GM18870 (cell line): ENCODE measurements around the gene C5AR2.
"Not testable (repeated sequence)": the region's sequence is repeated elsewhere in the genome, so short reads cannot be mapped to it uniquely, and the experiment has no call there.

Experiments used
- ATAC-seq: cut with Tn5 transposase; IDR thresholded peaks from one replicate; pipeline ENCODE4 v1.9.1; 2021; ENCODE audit warnings: moderate library complexity; ENCODE audit not compliant: unreplicated experiment

C5AR2 gene

DNA sequence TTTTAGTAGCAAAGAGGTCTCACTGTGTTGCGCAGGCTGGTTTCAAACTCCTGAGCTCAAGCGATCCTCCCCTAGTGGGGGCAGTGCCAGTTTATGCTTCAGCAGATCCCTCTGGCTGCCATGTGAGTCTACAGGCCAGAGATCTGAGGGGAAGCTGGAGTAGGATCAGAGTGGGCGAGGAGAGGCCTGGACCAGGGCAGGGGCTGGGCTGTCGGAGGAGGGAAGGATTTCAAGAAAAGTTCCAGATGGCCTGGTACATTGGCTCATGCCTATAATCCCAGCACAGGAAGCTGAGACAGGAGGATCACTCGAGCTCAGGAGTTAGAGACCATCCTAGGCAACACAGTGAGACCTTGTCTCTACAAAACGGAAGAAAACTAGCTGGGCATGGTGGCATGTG is 27.0 kb downstream of the C5AR2 start:
- no peak for ATAC-seq

DNA sequence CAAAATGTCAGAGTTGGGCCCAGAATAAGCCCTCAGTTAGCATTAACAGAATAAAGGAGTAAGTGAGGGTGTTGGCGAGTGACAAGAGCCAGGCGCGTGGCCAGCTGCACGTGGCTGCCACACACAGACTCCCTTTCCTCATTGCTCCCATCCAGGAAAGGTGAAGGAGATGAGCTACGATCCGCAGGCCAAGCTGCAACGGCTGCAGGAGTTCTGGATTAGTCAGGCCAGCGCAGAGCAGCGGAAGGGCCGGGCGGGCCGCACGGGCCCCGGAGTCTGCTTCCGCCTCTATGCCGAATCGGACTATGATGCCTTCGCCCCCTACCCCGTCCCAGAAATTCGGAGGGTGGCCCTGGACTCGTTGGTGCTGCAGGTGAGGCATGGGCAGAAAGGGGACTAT is 30.3 kb downstream of the C5AR2 start:
- no peak for ATAC-seq

DNA sequence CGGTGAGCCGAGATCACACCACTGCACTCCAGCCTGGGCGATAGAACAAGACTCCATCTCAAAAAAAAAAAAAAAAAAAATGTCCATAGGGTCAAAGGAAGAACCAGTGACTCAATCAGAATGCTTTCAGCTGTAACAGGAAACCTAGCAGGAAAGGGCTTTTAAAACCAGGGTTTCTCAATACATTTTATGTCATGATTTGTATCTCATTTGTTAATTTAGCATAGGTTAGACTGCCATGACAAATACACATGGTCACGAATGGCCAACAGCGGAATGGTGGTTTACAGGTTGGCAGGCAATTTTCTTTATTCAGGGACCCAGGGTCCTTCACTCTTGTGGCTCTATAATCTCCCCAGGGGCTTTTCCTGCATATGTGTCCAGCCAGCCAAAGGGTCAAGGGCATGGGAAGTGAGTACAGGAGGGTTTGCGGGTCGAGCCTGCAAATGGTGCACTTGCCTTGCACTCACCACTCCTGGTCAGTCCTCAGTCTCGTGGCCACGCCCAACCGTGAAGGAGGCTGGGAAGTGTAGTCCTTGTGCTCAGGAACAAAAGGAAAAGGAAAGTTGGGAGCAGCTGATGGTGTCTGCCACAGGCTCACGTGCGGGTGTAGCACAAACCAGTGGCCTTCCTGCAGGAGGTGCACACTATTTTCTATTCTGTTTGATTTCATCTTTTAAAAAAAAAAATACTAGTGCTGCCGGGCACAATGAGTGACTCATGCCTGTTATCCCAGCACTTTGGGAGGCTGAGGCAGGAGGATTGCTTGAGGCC is 32.0 kb downstream of the C5AR2 start:
- ATAC-seq, result no peak

DNA sequence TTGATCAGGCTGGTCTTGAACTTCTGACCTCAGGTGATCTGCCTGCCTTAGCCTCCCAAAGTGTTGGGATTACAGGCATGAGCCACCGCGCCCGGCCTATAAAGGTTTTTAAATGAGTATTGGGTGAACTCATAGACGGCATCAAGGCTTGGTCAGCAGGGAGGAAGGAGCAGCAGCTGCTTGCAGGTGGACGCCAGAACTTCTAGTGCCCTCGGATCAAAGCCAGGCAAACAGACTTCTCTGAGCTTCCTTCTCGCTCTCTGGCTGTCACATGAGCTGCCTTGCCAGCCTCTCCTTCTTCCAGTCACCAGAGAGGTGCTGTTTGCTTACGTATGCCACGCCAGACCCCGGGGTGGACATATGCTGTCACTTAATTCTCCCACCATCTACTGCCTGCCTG is 33.5 kb downstream of the C5AR2 start:
- not testable (repeated sequence) for ATAC-seq

DNA sequence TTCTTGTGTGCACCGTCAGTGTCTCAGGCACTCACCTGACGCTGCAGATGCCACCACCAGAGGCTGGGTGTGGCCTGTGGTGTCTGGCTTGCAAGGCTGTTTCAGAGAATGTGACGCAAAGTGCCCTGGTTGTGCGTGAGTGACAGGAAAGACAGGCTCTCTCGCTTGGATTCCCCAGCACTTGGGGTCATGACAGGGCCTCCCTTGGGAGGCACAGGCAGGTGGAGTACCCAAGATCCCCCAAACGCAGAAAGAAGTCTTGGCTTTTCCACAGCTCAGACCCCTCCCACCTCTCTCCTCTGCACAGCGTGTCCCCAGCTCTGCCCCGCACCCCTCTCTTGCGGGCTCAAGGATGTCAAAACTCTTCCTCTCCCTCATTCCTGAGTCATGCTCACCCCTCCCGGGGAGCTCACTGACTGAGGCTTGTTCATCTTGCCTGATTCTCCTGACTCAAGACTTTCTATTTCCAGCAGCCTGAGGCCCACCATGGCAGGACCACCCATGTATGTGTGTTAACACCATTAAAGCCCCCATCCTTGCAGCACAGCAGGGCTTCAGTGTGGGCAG is 38.2 kb downstream of the C5AR2 start:
- no peak for ATAC-seq

DNA sequence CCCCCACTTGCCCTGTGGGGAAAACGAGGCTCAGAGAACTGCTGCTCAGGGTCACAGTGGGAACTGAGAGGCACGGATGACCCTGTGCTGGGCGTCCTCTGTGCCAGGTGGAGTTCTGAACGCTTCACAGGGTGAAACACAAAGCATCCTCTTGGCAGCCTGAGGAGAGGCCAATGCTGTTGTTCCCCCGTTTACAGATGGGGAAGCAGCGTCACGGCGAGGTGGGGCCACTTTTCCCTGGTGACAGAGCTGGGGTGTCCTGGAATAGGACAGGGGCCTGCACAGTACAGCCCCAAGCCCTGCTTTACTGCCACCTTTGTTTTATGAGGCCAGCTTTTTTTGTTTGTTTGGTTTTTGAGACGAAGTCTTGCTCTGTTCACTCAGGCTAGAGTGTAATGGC is 39.3 kb downstream of the C5AR2 start:
- ATAC-seq, result no peak

DNA sequence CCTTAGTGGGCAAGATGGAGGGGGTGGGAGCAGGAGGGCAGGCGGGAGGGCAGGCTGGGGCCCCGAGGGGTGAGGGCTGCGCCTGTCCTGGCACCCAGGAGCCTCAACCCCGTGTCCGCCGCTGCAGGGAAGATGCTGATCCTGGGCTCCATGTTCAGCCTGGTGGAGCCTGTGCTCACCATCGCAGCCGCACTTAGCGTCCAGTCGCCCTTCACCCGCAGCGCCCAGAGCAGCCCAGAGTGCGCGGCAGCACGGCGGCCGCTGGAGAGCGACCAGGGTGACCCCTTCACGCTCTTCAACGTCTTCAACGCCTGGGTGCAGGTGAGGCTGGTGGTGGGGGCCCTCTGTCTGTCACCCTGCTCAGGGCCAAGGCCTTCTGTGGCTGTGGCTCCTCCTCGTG is 40.6 kb downstream of the C5AR2 start:
- ATAC-seq, result no peak

DNA sequence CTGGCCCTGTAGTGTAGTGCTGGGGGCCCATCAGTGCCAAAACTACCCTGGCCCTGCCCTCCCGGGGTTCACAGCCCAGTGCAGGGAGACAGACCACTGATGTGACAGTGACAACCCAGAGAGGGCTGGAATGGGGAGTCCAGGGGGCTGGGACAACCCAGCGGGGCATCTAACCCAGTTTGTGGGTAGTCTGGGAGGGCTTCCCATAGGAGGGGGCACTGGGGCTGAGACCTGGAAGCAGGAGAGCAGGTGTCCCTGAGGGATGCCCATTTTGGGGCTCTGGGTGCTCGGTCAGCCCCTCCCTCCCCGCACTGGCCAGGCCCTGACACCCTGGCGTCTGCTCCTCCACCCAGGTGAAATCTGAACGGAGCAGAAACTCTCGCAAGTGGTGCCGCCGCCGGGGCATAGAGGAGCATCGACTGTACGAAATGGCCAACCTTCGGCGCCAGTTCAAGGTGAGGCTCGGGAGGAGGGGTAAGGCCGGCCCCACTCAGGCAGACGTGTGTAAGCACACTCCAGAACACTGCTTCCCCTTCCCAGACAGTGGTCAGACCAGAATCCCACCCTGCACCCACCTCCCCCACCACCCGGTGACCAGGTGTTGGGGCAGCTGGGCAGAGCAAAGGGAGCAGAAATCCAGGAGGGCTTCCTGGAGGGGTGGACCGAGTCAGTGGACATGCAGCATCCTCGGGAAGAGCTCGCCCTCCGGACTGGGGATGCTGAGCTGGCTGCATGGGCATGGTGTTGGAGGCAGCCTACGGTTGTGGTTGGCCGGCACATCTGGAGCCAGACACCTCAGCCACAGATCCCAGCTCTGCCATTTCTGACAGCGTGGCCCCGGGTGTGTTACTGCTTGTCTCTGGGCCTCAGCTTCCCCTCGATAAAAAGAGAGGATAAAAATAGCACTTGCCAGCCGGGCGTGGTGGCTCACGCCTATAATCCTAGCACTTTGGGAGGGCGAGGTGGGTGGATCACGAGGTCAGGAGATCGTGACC is 41.6 kb downstream of the C5AR2 start:
- no peak for ATAC-seq

DNA sequence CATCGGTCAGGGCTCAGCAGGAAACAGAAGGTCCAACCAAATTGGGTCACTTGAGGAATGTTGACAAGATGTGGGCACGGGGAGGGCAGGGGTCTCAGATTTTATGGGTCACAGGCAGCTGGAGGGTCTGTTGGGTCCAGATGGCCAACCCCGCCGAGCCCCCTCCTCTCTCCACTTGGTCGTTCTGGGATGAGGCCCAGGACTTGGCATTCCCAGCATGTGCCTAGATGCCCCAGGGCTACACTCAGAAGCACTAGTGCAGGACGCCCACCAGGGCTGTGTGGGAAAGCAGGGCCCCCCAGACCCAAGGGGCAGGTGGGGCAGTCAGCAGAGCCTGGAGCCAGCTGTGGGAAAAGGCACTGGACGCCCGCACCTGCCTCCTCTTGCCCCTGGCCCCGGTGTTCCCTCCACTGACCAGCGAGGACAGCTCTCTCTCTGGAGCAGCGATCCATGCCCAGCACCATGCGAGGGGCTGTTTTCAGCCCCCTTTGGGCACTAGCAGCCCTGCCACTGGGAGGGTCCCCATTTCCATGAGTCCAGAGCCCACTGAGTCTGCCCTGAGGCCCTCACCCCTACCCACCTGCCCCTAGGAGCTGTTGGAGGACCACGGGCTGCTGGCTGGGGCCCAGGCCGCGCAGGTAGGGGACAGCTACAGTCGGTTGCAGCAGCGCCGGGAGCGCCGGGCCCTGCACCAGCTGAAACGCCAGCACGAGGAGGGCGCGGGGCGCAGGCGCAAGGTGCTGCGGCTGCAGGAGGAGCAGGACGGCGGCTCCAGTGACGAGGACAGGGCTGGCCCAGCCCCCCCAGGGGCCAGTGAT is 43.1 kb downstream of the C5AR2 start:
- no peak for ATAC-seq

DNA sequence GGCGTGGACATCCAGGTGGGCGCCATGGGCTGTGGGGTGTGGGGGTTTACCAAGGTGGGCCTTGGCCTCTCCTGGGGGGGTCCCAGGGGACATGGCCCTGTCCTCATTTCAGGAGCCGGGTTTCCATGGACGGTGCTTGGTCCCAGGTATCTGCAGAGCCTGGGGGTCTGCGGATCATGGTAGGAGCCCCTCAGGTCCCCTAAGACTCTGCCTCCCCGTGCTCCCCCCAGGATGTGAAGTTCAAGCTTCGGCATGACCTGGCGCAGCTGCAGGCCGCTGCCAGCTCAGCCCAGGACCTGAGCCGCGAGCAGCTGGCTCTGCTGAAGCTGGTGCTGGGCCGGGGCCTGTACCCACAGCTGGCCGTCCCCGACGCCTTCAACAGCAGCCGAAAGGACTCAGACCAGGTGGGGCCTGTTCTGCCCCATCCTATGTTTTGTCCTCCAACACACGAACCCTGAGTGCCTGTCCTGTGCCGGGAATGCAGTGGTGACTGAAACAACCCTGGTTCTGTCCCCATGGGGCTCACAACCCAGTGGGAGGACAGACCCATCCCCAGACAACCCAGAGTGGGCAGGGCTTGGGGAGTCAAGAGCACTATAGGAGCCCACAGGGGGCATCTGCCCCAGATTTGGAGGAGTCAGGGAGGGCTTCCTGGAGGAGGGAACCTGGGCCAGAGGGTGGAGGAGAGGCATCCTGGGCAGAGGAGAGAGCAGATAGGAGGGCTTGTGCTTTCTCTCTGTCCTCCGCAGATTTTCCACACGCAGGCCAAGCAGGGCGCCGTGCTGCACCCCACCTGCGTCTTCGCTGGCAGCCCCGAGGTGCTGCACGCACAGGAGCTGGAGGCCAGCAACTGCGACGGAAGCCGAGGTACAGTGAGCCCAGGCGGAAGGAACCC is 44.0 kb downstream of the C5AR2 start:
- no peak for ATAC-seq

DNA sequence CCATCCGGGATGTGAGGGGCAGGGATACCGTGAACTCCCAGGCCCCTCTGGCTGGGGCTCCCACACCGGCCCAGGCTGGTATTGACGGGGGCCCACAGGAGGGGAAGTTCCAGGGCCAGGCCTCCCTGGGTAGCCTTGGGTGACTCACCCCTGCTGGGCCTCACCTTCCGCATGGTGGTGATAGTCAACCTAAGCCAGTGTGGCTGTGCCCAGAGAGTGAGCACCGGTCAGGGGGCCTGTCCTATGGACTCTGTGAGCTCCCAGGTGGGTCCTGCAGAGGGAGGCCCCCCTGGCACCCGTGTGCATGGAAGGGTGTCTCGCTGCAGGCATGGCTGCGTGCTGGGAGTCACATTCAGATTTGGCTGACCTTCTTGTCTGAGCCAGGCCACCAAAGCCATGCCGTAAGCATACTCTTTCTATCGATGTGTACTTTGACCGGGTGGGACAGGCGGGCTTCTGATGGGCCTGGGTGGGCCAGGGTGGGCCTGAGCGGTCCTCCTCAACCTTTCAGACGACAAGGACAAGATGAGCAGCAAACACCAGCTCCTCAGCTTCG is 44.7 kb downstream of the C5AR2 start:
- no peak for ATAC-seq

DNA sequence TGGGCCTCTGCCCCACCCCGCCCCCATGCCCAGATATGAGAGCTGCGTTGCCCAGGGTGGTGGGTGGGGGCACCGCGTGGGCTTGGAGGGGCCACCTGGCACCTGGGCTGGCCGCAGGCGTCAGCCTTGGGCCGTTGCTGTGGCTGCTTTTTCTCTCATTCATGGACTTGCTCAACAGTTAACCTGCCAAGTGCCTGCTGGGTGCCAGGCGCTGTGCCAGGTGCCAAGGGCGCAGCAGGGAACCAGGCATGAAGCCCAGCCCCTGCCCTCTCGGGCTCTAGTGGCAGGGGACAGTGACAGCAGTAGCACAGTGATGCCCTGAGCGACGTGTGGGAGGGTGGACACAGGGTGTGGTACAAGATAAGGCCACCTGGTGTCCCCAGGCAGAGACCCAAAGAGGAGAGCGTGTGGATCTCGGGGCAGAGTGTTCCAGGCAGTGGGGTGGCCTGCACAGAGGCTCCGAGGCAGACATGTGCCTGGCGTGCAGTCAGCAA is 45.3 kb downstream of the C5AR2 start:
- ATAC-seq, result no peak

DNA sequence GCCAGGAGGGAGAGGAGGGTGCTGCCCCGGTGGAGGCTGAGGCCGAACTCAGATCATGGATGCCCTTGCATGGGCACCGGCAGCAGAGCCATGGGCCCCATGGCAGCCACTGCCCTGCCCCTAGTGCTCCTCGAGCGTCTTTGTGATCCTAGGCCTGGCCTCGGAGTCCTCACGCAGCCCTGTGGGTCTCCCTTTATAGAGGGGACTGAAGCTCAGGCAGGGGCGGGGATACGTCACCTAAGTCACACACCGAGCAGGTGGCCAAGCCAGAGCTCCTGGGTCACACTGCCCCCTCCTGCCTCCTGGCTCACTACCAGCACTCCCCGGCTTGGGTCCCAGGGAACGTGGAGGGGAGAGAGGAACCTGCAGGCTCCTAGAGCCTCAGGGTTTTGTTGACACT is 45.8 kb downstream of the C5AR2 start:
- ATAC-seq, result no peak

DNA sequence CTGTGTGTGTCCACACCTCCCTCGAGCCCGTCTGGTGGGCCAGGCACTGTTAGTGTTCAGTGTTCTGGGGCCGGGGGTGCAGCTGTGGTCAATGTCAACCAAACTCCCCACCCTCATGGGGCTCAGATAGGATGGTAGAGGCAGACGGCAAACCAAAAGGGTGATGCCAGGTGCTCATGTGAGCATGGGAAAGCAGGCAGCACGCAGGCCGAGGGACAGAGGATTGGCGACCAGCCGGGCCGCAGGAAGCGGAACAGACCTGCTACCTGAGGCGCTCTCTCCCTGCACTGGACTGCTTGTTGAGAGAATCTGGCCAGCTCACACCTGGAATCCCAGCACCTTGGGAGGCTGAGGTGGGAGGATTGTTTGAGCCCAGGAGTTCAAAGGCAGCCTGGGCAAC is 46.3 kb downstream of the C5AR2 start:
- no peak for ATAC-seq

DNA sequence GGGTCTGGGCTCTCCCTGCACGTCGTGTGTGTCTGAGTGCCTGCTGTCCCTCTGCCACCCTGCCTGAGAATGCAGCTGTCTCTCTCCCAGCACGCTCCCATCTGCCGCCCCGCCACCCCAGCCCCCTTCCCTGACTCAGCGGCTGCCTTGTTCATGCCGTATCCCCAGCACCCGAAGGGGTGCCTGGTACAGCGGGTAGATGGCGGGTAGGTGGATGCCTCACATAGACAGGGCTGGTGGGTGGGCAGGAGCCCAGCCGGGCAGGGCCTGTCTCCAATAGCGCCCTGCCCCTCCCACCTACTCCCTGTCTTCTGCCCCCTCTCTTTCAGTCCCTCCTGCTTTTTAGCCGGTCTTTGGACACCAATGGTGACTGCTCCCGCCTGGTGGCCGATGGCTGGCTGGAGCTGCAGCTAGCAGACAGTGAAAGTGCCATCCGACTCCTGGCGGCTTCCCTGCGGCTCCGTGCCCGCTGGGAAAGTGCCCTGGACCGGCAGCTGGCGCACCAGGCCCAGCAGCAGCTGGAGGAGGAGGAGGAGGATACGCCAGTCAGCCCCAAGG is 47.5 kb downstream of the C5AR2 start:
- no peak for ATAC-seq

DNA sequence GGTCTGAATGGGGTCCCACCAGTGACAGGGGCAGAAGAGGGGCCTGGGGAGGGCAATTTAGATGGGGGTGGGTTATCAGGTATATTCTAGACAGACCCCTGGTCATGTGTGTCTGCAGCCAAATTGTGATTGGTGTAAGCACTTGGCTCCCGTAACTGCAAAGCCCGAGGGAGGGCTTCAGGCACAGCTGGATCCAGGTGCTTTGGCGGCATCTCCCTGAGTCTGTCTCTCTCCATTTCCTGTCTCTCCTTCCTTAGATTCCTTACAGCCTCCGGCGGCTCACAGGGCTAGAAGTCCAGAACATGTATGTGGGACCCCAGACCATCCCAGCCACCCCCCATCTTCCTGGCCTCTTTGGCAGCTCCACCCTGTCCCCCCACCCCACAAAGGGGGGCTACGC is 48.6 kb downstream of the C5AR2 start:
- ATAC-seq, result no peak

DNA sequence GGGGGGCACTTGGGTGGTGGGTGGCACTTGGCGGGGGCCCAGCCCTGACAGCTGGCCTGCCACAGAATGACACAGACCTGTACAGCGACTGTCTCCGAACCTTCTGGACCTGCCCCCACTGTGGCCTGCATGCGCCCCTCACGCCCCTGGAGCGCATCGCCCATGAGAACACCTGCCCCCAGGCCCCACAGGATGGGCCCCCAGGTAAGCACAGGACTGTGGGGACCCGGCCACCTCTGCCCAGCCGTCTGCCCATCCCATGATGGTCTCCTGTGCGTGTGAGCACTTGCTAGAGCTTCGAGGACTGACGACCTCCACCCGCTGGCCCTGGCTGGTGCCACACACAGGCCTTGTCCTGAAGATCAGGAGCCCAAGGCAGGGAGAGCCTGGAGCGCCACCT is 49.1 kb downstream of the C5AR2 start:
- no peak for ATAC-seq

DNA sequence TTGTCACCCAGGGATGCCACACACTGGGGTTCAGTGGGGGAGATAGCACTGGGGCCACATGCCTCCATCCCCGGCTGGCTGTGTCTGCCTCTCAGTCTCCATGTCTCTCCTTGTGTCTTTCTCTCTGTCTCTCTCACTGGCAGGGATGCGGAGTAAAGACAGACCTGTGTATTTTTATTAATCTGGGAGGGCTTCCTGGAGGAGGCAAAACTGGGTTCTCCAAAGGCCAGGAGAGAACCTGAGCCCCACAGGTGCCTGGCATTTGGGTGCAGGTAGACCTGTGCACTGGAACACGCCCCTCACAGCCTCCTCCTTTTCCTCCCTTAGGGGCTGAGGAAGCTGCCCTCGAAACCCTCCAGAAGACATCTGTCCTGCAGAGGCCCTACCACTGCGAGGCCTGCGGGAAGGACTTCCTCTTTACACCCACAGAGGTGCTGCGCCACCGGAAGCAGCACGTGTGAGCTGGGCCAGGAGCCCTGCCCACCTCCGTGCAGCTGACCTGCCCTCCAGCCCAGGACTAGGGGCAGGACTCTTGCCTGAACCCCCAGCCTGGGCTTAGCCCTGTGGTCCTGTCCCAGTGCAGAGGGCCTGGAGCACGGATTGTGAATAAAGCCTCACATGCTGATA is 49.8 kb downstream of the C5AR2 start:
- ATAC-seq, result no peak

DNA sequence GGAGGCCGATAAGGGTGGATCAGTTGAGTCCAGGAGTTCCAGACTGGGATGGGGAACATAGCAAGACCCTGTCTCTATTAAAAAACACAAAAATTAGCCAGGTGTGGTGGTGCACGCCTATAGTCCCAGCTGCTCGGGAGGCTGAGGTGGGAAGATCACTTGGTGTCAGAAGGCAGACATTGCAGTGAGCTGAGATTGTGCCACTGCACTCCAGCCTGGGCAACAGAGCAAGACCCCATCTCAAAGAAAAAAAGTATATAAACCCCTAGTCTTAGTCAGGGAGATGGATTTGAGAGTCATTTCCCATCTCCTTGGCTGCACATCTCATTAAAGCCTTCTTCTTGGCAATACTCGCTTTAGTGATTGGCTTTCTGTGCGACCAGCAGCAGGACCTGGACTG is 51.9 kb downstream of the C5AR2 start:
- not testable (repeated sequence) for ATAC-seq
